ENCODE results near the gene PYGB.

PYGB gene

DNA sequence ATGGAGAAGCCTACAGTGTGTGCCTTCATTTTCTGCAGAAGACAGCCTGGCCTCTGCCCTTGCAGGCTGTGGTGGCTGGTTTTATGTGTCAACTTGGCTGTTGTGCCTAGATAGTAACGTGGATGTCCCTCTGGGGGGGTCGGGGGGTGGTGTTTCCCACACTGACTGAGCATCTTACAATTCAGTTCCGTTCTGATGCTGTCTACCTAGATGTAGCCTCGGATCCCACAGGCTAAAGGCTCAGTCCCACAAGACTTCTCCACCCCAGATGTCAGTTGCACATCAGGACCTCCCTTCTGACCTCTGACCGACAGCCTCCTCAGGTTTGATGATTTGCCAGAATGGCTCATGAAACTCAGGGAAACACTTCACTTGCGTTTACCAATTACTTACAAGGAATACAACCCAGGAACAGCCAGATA, 4.4 kb downstream of the PYGB start:
- no peak overlapping the region for H3K27ac ChIP-seq

DNA sequence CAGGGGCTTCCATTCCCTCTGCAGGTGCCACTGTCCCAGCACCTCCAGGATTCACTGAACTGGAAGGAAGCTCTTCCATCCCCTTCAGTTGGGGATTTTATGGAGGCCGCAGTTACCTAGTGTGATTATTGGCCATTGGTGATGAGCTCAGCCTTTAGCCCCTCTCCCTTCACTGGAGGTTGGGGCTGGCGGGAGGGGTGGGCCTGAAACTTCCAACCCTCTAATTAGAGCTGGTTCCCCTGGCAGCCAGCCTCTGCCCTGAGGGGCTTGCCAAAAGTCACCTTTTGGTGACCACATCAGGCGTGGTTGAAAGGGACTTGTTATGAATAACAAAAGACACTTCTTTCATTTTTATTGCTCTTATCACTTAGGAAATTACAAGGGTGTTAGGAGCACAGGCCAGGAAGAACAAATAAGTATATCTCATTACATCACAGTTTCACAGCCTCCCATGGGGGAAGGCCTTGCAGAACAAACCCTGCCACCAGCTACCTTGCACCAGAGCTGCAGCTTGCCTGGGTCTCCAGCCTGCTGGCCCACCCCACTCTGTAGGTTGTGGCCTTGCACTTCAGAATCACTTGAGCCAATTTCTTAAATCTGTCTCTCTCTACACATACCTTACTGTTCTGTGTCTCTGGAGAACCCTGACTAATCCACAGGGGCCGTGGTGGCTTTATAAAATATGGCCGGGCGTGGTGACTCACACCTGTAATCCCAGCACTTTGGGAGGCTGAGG, 5.0 kb downstream of the PYGB start:
- H3K9me3 ChIP-seq = no peaks in the 10 kb centered on the region
- H3K4me1 ChIP-seq = peaks cover 90% of the 10 kb centered on the region
- H3K27ac ChIP-seq = no peak overlapping the region; the same call in 1 of the 2 replicates
- H3K27me3 ChIP-seq = no peaks in the 10 kb centered on the region
- H3K9ac ChIP-seq = no peak overlapping the region; the same call in 1 of the 2 replicates
- H3K4me2 ChIP-seq = peak overlapping the region; percentile 49
- H3K4me3 ChIP-seq = no peak overlapping the region
- peaks cover 39% of the 10 kb centered on the region for H3K36me3 ChIP-seq
- no peak for TF ChIP-seq Cebpa-rat (IDR thresholded peaks at IDR 0.05)
- H4K20me1 ChIP-seq = peaks cover 91% of the 10 kb centered on the region

More for the DNA sequence above, 4.4 kb downstream of the PYGB start:
- no peak for TF ChIP-seq Cebpa-rat (IDR thresholded peaks at IDR 0.05)
- Histone ChIP-seq H4K20me1 (peaks cover 85% of the 10 kb centered on the region), H3K36me3 (peaks cover 36% of the 10 kb centered on the region), H3K9me3 (no peaks in the 10 kb centered on the region), H3K4me1 (peaks cover 88% of the 10 kb centered on the region), H3K4me3 (no peak overlapping the region), H3K27me3 (peaks cover 3% of the 10 kb centered on the region; the same call in 1 of the 2 replicates), H3K9ac (no peak overlapping the region), H3K4me2 (peak overlapping the region; percentile 49)

- Histone ChIP-seq H4K20me1 (peaks cover 98% of the 10 kb centered on the region), H3K36me3 (peaks cover 48% of the 10 kb centered on the region), H3K4me3 (no peak overlapping the region), H3K4me2 (peak overlapping the region; percentile 27; the same call in 1 of the 2 replicates), H3K9me3 (peaks cover 7% of the 10 kb centered on the region; the same call in 1 of the 2 replicates), H3K27ac (no peak overlapping the region), H3K27me3 (no peaks in the 10 kb centered on the region), H3K9ac (no peak overlapping the region), H3K4me1 (peaks cover 90% of the 10 kb centered on the region)
- no peak for TF ChIP-seq Cebpa-rat (IDR thresholded peaks at IDR 0.05)
Observed at GRCh38 chr20:25253606-25254275, 5.9 kb downstream of the PYGB start.

DNA sequence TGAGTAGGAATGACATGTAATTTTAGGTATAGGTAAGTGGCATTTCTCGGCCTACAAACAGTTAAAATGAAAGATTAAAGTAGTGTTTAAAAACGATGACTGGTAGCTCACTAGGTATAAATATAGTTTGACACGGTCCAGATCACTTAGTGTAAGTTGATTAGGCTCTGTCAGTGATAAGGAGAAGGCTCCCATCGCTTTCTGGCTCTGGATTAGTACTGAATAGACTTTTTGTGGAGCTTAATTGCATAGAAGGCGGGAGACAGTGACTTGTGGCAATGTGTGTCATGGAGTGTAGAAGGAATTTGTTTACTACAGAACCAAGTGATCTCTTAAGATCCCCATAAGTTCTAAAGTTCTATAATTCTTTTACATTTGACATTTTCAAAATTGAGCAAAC, 6.7 kb downstream of the PYGB start:
- H4K20me1 ChIP-seq = peaks cover 98% of the 10 kb centered on the region
- H3K4me3 ChIP-seq = no peak overlapping the region
- peaks cover 56% of the 10 kb centered on the region for H3K36me3 ChIP-seq
- H3K4me1 ChIP-seq = peaks cover 83% of the 10 kb centered on the region
- no peak overlapping the region for H3K4me2 ChIP-seq
- no peak overlapping the region for H3K9ac ChIP-seq
- TF ChIP-seq Cebpa-rat (IDR thresholded peaks at IDR 0.05) = no peak
- no peak overlapping the region for H3K27ac ChIP-seq
- H3K9me3 ChIP-seq = peaks cover 15% of the 10 kb centered on the region
- no peaks in the 10 kb centered on the region for H3K27me3 ChIP-seq

DNA sequence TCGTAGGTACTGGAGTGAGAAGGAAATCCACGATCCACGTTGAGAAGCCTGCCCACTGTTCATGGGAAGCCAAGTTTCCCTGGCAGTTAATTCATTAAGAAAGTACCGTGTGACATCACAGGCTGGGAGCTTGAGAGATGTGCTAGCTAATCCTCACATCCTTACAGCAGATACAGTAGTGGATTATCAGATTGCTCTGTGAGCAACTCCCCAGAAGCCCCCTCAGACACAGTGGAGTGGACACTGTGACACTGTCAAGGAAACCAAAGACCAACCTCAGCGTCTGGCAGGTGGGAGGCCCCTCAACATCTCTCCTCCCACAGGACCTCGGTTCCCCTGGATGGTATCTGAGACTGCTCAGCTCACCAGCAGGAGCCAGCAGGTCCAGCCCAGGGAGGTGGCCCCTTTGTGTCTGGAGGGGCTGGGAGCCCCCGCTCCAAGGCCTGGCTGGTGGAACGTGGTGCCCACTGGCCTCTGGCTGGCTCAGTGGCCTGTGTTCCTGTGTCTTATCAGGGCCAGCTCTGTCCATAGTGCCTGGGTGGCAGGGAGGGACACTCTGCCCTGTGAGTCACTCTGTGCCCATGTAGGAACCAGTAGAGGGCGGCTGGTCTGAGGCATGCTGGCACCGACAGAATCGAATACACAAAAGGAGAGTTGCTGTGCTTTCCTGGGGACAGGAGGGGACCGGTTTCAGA, 7.2 kb downstream of the PYGB start:
- H3K4me2 ChIP-seq = no peak overlapping the region
- peaks cover 60% of the 10 kb centered on the region for H3K36me3 ChIP-seq

DNA sequence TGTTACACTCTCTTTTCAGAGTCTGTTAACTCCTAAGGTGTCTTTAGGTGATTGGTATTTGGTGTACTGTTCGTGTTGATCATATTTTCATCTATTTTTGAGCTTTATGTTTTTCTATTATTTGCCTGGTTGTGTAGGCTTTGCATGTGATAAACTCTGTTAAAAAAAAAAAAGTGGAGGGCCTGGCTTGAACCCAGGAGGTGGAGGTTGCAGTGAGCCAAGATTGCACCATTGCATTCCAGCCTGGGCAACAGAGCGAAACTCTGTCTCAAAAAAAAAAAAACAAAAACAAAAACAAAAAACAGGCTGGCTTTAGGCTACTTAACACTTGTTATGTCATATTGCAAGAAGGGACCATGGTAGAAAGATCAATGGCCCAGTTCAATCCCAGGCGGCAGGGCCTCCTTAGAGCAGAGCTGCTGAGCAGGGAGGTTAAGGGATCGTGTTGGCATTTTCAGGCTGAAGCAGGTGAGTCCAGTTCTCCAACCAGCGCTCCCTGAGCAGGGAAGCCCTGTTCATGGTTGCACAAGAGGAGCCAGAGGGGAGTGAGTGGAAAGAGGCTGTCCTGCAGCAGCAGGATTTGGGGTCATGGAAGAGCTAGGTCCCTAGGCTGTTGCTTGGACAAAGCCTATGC, 8.5 kb downstream of the PYGB start:
- Histone ChIP-seq H4K20me1 (peaks cover 85% of the 10 kb centered on the region), H3K27ac (0 out of 2 replicates have a peak overlapping the region, but pooled peaks have one; percentile 19), H3K9ac (peak overlapping the region; percentile 3; the same call in 1 of the 2 replicates), H3K4me3 (no peak overlapping the region), H3K36me3 (peaks cover 63% of the 10 kb centered on the region), H3K4me1 (peaks cover 65% of the 10 kb centered on the region), H3K4me2 (peak overlapping the region; percentile 60), H3K9me3 (peaks cover 31% of the 10 kb centered on the region), H3K27me3 (no peaks in the 10 kb centered on the region)
- no peak for TF ChIP-seq Cebpa-rat (IDR thresholded peaks at IDR 0.05)

More for the DNA sequence above, 7.2 kb downstream of the PYGB start:
- no peak for TF ChIP-seq Cebpa-rat (IDR thresholded peaks at IDR 0.05)
- Histone ChIP-seq H3K27me3 (no peaks in the 10 kb centered on the region), H3K9ac (no peak overlapping the region), H4K20me1 (peaks cover 96% of the 10 kb centered on the region), H3K27ac (no peak overlapping the region), H3K9me3 (peaks cover 20% of the 10 kb centered on the region), H3K4me1 (peaks cover 77% of the 10 kb centered on the region), H3K4me3 (no peak overlapping the region)

DNA sequence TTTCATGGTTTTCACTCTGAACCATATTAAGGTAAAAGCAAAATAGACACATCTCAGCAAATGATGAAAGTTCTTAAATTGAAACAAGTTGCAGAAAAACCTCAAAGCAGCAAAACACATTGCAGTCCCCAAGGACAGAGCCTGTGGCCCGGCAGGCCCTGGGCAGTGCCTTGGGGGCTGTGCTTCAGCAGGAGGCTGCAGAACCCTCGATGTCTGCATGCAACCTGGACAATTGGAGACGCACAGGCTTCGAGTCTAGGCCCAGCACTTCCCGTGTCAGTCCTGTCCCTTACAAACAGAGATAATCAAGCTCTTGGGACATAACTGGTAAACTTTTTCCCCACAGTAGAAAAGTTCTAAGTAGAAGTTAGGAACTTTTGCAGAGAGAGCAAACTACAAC, 9.2 kb downstream of the PYGB start:
- Histone ChIP-seq H3K27ac (peak overlapping the region; percentile 19; the same call in 1 of the 2 replicates), H3K27me3 (no peaks in the 10 kb centered on the region), H3K4me3 (no peak overlapping the region), H3K4me1 (peaks cover 57% of the 10 kb centered on the region), H3K36me3 (peaks cover 63% of the 10 kb centered on the region), H3K9me3 (peaks cover 39% of the 10 kb centered on the region), H3K4me2 (peak overlapping the region; percentile 60), H4K20me1 (peaks cover 77% of the 10 kb centered on the region), H3K9ac (peak overlapping the region; percentile 3; the same call in 1 of the 2 replicates)
- no peak for TF ChIP-seq Cebpa-rat (IDR thresholded peaks at IDR 0.05)

GRCh38 chr20:25257756-25258475, 10.0 kb downstream of the PYGB start:
- peaks cover 69% of the 10 kb centered on the region for H4K20me1 ChIP-seq
- H3K9me3 ChIP-seq = peaks cover 42% of the 10 kb centered on the region
- no peak overlapping the region for H3K4me3 ChIP-seq
- peaks cover 49% of the 10 kb centered on the region for H3K4me1 ChIP-seq
- no peaks in the 10 kb centered on the region for H3K27me3 ChIP-seq
- H3K9ac ChIP-seq = no peak overlapping the region
- H3K4me2 ChIP-seq = no peak overlapping the region
- H3K36me3 ChIP-seq = peaks cover 60% of the 10 kb centered on the region
- TF ChIP-seq Cebpa-rat (IDR thresholded peaks at IDR 0.05) = no peak
- H3K27ac ChIP-seq = no peak overlapping the region

- TF ChIP-seq Cebpa-rat (IDR thresholded peaks at IDR 0.05) = no peak
- Histone ChIP-seq H3K4me1 (peaks cover 44% of the 10 kb centered on the region), H3K4me3 (no peak overlapping the region), H3K27ac (no peak overlapping the region), H3K27me3 (no peaks in the 10 kb centered on the region), H3K36me3 (peaks cover 57% of the 10 kb centered on the region), H3K9ac (no peak overlapping the region), H3K4me2 (no peak overlapping the region), H3K9me3 (peaks cover 42% of the 10 kb centered on the region), H4K20me1 (peaks cover 64% of the 10 kb centered on the region)
Observed at GRCh38 chr20:25258476-25258805, 10.6 kb downstream of the PYGB start.

Measured in BLaER1 (cell line).